SK-N-MC (cell line): ENCODE measurements around the gene TMED10.

Experiments
- EZH2 ChIP-seq: fragments of 200-600 bp; sonication (generic); IDR thresholded peaks from one replicate; pipeline ENCODE4 v1.6.1; 2017; ENCODE audit warnings: antibody characterized with exemption
- FOXP2 ChIP-seq: optimal IDR thresholded peaks from 2 replicates; pipeline ENCODE3; 2011; ENCODE audit warnings: mild to moderate bottlenecking, moderate library complexity; ENCODE audit not compliant: insufficient read depth; ENCODE audit errors: extremely low read length, control extremely low read depth
- POLR2AphosphoS5 ChIP-seq: IDR thresholded peaks from 2 replicates; pipeline ENCODE4 v1.6.1; 2012; ENCODE audit warnings: mild to moderate bottlenecking, low read depth, low read length, borderline replicate concordance

DNA sequence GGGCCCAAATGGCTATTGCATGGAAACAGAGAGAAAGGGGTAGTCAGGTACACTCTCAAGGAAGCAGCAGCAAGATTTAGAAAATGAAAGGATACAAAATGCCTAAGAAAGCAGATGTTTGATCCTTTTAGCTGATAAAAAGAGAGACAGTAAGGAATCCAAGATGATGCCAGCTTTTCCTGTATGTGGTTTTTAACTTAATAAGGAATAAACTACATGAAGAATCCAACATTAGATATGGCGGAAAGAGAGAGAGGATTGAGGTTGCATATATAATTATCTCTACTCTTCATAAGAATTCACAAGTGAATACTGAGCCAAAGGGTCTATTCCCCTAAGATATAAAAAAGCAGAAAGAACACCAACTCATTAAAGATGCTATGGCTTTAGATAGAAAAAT lies 11.6 kb downstream of the TMED10 start:
- no peak for TF ChIP-seq POLR2AphosphoS5
- no peak for TF ChIP-seq EZH2
- TF ChIP-seq FOXP2: no peak
